K562 (cell line): Measurements from ENCODE around the gene NDUFS3. TPM values are rescaled to one million over a fixed set of nuclear protein-coding genes. Genes with fewer than 3 reads are reported as not detected.

ENCODE experiments used
- ARID3A ChIP-seq: IDR thresholded peaks from 2 replicates; pipeline ENCODE4 v1.6.1; 2012; ENCODE audit warnings: low read depth, low read length, improper control_type of control experiment, borderline replicate concordance
- CBFA2T3 ChIP-seq: fragments of 450-650 bp; IDR thresholded peaks from 2 replicates; pipeline ENCODE4 v1.6.1; 2017
- FOXJ2 ChIP-seq: fragments of 200-800 bp; sonication (Bioruptor generic); IDR thresholded peaks from 2 replicates; pipeline ENCODE4 v1.6.1; 2016; ENCODE audit warnings: missing genetic modification characterization, missing compliant biosample characterization
- NFE2L1 ChIP-seq: fragments of 450-650 bp; IDR thresholded peaks from 2 replicates; pipeline ENCODE4 v1.6.1; 2016; ENCODE audit warnings: missing genetic modification characterization, low read depth, mild to moderate bottlenecking, missing compliant biosample characterization, moderate library complexity, borderline replicate concordance
- NFXL1 ChIP-seq: fragments of 450-650 bp; formaldehyde crosslinking; IDR thresholded peaks from 2 replicates; pipeline ENCODE4 v1.4.0; 2021; ENCODE audit warnings: mild to moderate bottlenecking
- NFYB ChIP-seq: IDR thresholded peaks from 2 replicates; pipeline ENCODE4 v1.6.1; 2011; ENCODE audit warnings: mild to moderate bottlenecking, moderate library complexity; ENCODE audit not compliant: insufficient read length; ENCODE audit errors: extremely low read depth
- POLR2H ChIP-seq: IDR thresholded peaks from 2 replicates; pipeline ENCODE4 v1.6.1; 2016; ENCODE audit warnings: missing genetic modification characterization, low read depth, mild to moderate bottlenecking, control low read depth, missing compliant biosample characterization, moderate library complexity
- RBM39 ChIP-seq: fragments of 200-400 bp; formaldehyde crosslinking; optimal IDR thresholded peaks from 2 replicates; pipeline ENCODE3; 2018; ENCODE audit warnings: low read depth, low read length
- SIX5 ChIP-seq, 2 experiments: IDR thresholded peaks; 2 replicates each; pipeline ENCODE4 v1.6.1; 2011; ENCODE audit warnings: low read length in 2 of 2, borderline replicate concordance in 1 of 2, low read depth in 1 of 2, mild to moderate bottlenecking in 1 of 2, moderate library complexity in 1 of 2; ENCODE audit not compliant: insufficient read depth in 1 of 2
- SRSF3 ChIP-seq: fragments of 200-400 bp; formaldehyde crosslinking; IDR thresholded peaks from 2 replicates; pipeline ENCODE4 v1.6.1; 2016; ENCODE audit warnings: mild to moderate bottlenecking, low read length, moderate library complexity; ENCODE audit not compliant: insufficient read depth
- TCF7 ChIP-seq: sonication (generic); IDR thresholded peaks from 2 replicates; pipeline ENCODE4 v1.6.1; 2016; ENCODE audit warnings: antibody characterized with exemption, borderline replicate concordance
- WHSC1 ChIP-seq: IDR thresholded peaks from one replicate; pipeline ENCODE4 v1.6.1; 2012; ENCODE audit warnings: low read length, control low read depth, inconsistent platforms
- ZFX ChIP-seq: sonication (generic); formaldehyde crosslinking; IDR thresholded peaks from 2 replicates; pipeline ENCODE4 v1.8.0; 2022; ENCODE audit warnings: mild to moderate bottlenecking, missing genetic modification reagents, moderate library complexity
- ZNF184 ChIP-seq: sonication (generic); formaldehyde crosslinking; IDR thresholded peaks from 2 replicates; pipeline ENCODE4 v1.5.0; 2020; ENCODE audit warnings: missing genetic modification reagents
- ZNF57 ChIP-seq: fragments of 450-650 bp; formaldehyde crosslinking; IDR thresholded peaks from 2 replicates; pipeline ENCODE4 v1.4.0; 2020; ENCODE audit warnings: mild to moderate bottlenecking, moderate library complexity
- polyA plus RNA-seq, 8 experiments: library from polyadenylated mRNA; depleted of rRNA in 4 of 8; stranded (reverse) in 5 of 8; unstranded in 3 of 8; fragments of >200 nt; fragmentation: Nextera tagmentation in 2 of 8; fragmentation: Illumina TruSeq in 1 of 8; extraction: Ambion mirVana in 2 of 8; extraction: Trizol in 1 of 8; gene quantifications; 2 replicates each; pipeline versions ENCODE4 v1.2.1 to v1.2.3, GENCODE V29; 2011 to 2014; ENCODE audit warnings: inconsistent platforms in 1 of 8, missing spikeins in 1 of 8
- total RNA-seq, 7 experiments: library from RNA; depleted of rRNA in 6 of 7; stranded (reverse); fragments of >200 nt in 6 of 7; fragmentation: Illumina TruSeq in 2 of 7; extraction: Trizol in 2 of 7; gene quantifications; 2 replicates each; pipeline versions ENCODE4 v1.2.1 to v1.2.3, GENCODE V29; 2011 to 2021; ENCODE audit warnings: low replicate concordance in 1 of 7
- TF ChIP-seq, protein P1 (sequence below), 2 experiments: IDR thresholded peaks; 2 replicates each; pipeline ENCODE4 v1.6.1; 2011; ENCODE audit warnings: borderline replicate concordance in 1 of 2, control low read depth in 1 of 2, low read depth in 1 of 2, low read length in 1 of 2, mild to moderate bottlenecking in 1 of 2, mixed read lengths in 1 of 2, moderate library complexity in 1 of 2; ENCODE audit not compliant: insufficient read depth in 1 of 2, insufficient read length in 1 of 2, poor library complexity in 1 of 2, severe bottlenecking in 1 of 2; ENCODE audit errors: extremely low read depth in 1 of 2
- TF ChIP-seq, protein P2 (sequence below): fragments of 250-450 bp; sonication (Bioruptor Pico); IDR thresholded peaks from 2 replicates; pipeline ENCODE4 v1.4.0; 2020; ENCODE audit warnings: mild to moderate bottlenecking, moderate library complexity
- TF ChIP-seq, protein P3 (sequence below): fragments of 250-450 bp; sonication (Bioruptor Pico); IDR thresholded peaks from 2 replicates; pipeline ENCODE4 v1.8.0; 2021; ENCODE audit warnings: mild to moderate bottlenecking, moderate library complexity
- TF ChIP-seq, protein P4 (sequence below): fragments of 450-650 bp; IDR thresholded peaks from 2 replicates; pipeline ENCODE4 v1.6.1; 2016; ENCODE audit warnings: missing biosample characterization, missing genetic modification characterization

The NDUFS3 gene
- total and polyA plus RNA-seq, 9 of the 15 experiments (the other 6 are each of a cell fraction or from before 2014, with no cell fraction given), result 38.7 to 341 (median 194) TPM

DNA sequence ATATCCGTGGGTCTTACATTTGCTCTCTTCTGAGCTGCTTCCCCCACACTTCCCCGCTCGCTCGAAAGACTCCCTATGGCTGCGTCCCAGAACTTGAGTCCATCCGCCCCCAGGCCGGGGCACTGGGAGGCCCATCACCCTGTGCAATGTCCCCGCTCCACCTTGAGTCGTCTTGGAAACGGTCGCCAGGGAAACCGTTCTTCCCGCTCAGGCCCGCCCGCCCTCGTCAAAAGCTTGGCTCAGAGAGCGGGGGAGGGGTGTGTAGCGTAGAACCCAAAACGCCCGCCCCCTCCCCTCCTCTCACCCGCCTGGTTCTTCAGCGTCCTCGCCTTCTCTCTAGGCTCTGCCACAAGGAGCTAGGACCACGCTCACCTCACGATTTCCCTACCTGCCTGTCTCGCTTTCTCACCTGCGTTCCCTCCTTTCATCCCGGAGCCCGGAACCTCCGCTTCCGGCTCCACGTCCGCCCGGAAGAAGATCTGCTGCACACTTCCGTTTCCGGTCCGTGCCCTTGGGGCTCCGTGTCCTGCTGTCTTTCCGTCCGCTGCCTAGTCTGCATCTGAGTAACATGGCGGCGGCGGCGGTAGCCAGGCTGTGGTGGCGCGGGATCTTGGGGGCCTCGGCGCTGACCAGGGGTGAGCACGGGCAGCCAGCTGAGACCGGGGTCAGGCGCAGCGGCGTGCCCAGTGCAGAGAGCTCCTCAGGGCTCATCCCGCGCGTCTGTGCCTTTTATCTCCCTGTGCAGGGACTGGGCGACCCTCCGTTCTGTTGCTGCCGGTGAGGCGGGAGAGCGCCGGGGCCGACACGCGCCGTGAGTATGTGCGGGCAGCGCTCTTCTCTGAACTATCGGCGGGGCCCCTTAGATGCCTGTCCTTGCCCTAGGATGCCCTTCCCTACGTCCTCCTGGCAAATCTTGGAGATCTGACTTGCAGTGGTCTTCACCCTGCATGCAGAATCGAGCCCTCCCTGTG, at the start of gene NDUFS3, which contains the start of gene KBTBD4 (continued):
- no peak for TF ChIP-seq RBM39
- peak; percentile 79 for TF ChIP-seq TCF7
- TF ChIP-seq SRSF3, result no peak
- TF ChIP-seq, protein P1, sequence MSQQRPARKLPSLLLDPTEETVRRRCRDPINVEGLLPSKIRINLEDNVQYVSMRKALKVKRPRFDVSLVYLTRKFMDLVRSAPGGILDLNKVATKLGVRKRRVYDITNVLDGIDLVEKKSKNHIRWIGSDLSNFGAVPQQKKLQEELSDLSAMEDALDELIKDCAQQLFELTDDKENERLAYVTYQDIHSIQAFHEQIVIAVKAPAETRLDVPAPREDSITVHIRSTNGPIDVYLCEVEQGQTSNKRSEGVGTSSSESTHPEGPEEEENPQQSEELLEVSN (IDR thresholded peaks at IDR 0.05; ENCODE audit: borderline replicate concordance in 1 of 2, extremely low read depth in 1 of 2, insufficient read depth in 1 of 2, insufficient read length in 1 of 2, low read depth in 1 of 2, low read length in 1 of 2, poor library complexity in 1 of 2, severe bottlenecking in 1 of 2), result peak; percentile 20 to 27
- no peak for TF ChIP-seq ARID3A
- TF ChIP-seq NFE2L1, result no peak
- no peak for TF ChIP-seq ZNF184 (CRISPR knock-in tag)
- no peak for TF ChIP-seq ZNF57 (CRISPR knock-in tag)
- TF ChIP-seq POLR2H, result peak; percentile 69; the same call in 1 of the 2 replicates
- TF ChIP-seq NFYB, result no peak
- TF ChIP-seq NFXL1 (CRISPR knock-in tag), result no peak
- TF ChIP-seq, protein P2, sequence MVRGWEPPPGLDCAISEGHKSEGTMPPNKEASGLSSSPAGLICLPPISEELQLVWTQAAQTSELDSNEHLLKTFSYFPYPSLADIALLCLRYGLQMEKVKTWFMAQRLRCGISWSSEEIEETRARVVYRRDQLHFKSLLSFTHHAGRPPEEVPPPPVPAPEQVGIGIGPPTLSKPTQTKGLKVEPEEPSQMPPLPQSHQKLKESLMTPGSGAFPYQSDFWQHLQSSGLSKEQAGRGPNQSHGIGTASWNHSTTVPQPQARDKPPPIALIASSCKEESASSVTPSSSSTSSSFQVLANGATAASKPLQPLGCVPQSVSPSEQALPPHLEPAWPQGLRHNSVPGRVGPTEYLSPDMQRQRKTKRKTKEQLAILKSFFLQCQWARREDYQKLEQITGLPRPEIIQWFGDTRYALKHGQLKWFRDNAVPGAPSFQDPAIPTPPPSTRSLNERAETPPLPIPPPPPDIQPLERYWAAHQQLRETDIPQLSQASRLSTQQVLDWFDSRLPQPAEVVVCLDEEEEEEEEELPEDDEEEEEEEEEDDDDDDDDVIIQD, result no peak
- TF ChIP-seq ZFX (CRISPR knock-in tag), result peak; percentile 86
- TF ChIP-seq SIX5 (IDR thresholded peaks at IDR 0.05; ENCODE audit: borderline replicate concordance in 1 of 2, insufficient read depth in 1 of 2, low read depth in 1 of 2, low read length in 2 of 2), result peak; percentile 80 to 89
- TF ChIP-seq CBFA2T3, result no peak; the same call in 1 of the 2 replicates
- TF ChIP-seq FOXJ2, result peak; percentile 86
- TF ChIP-seq WHSC1, result no peak
- TF ChIP-seq, protein P3, sequence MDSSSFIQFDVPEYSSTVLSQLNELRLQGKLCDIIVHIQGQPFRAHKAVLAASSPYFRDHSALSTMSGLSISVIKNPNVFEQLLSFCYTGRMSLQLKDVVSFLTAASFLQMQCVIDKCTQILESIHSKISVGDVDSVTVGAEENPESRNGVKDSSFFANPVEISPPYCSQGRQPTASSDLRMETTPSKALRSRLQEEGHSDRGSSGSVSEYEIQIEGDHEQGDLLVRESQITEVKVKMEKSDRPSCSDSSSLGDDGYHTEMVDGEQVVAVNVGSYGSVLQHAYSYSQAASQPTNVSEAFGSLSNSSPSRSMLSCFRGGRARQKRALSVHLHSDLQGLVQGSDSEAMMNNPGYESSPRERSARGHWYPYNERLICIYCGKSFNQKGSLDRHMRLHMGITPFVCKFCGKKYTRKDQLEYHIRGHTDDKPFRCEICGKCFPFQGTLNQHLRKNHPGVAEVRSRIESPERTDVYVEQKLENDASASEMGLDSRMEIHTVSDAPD (CRISPR knock-in tag), result no peak
- TF ChIP-seq, protein P4, sequence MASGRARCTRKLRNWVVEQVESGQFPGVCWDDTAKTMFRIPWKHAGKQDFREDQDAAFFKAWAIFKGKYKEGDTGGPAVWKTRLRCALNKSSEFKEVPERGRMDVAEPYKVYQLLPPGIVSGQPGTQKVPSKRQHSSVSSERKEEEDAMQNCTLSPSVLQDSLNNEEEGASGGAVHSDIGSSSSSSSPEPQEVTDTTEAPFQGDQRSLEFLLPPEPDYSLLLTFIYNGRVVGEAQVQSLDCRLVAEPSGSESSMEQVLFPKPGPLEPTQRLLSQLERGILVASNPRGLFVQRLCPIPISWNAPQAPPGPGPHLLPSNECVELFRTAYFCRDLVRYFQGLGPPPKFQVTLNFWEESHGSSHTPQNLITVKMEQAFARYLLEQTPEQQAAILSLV (tag), result 0 out of 2 replicates have a peak, but pooled peaks have one; percentile 50
